K562 (cell line): Measurements from ENCODE around the gene STING1. TPM values are rescaled to one million over a fixed set of nuclear protein-coding genes. Genes with fewer than 3 reads are reported as not detected.

ENCODE experiments used
- ADNP ChIP-seq: fragments of 200-800 bp; sonication (Bioruptor generic); IDR thresholded peaks from 2 replicates; pipeline ENCODE4 v1.6.1; 2016; ENCODE audit warnings: missing genetic modification characterization, missing compliant biosample characterization
- BMI1 ChIP-seq: fragments of 150-350 bp; IDR thresholded peaks from 2 replicates; pipeline ENCODE4 v1.6.1; 2014; ENCODE audit warnings: low read length
- COPS2 ChIP-seq: fragments of 450-650 bp; conservative IDR thresholded peaks from 2 replicates; pipeline ENCODE4 v1.6.1; 2016; ENCODE audit warnings: mild to moderate bottlenecking, moderate library complexity
- JUNB ChIP-seq: fragments of 450-650 bp; formaldehyde crosslinking; conservative IDR thresholded peaks from 2 replicates; pipeline ENCODE4 v1.4.0; 2020; ENCODE audit warnings: mild to moderate bottlenecking
- JUND ChIP-seq, 2 experiments: IDR thresholded peaks; 2 replicates in 1 of 2; 3 replicates in 1 of 2; pipeline ENCODE4 v1.6.1; 2011; ENCODE audit warnings: borderline replicate concordance in 2 of 2, low read depth in 2 of 2, low read length in 2 of 2, improper control_type of control experiment in 1 of 2, missing biosample characterization in 1 of 2, missing genetic modification characterization in 1 of 2, missing genetic modification reagents in 1 of 2
- MEF2A ChIP-seq: IDR thresholded peaks from 2 replicates; pipeline ENCODE4 v1.6.1; 2011; ENCODE audit warnings: low read depth, mild to moderate bottlenecking, low read length, moderate library complexity; ENCODE audit not compliant: control insufficient read depth
- NFE2 ChIP-seq: IDR thresholded peaks from 2 replicates; pipeline ENCODE4 v1.6.1; 2014; ENCODE audit warnings: antibody characterized with exemption, low read depth
- NKRF ChIP-seq: fragments of 450-650 bp; IDR thresholded peaks from 2 replicates; pipeline ENCODE4 v1.6.1; 2016; ENCODE audit warnings: borderline replicate concordance
- PBX2 ChIP-seq, 2 experiments: IDR thresholded peaks in 1 of 2; conservative IDR thresholded peaks in 1 of 2; 2 replicates each; pipeline ENCODE4 v1.6.1; 2016; ENCODE audit warnings: low read depth in 2 of 2, mild to moderate bottlenecking in 1 of 2, missing compliant biosample characterization in 1 of 2, missing genetic modification characterization in 1 of 2, moderate library complexity in 1 of 2
- PHF20 ChIP-seq: fragments of 450-650 bp; IDR thresholded peaks from 2 replicates; pipeline ENCODE4 v1.6.1; 2018; ENCODE audit not compliant: partially characterized antibody
- TSHZ1 ChIP-seq: fragments of 250-450 bp; sonication (Bioruptor Pico); IDR thresholded peaks from 2 replicates; pipeline ENCODE4 v1.4.0; 2020; ENCODE audit warnings: mild to moderate bottlenecking, moderate library complexity
- ZBTB12 ChIP-seq: fragments of 250-450 bp; sonication (Bioruptor Pico); IDR thresholded peaks from 2 replicates; pipeline ENCODE4 v1.4.0; 2020
- ZBTB17 ChIP-seq: fragments of 450-650 bp; formaldehyde crosslinking; IDR thresholded peaks from 2 replicates; pipeline ENCODE4 v1.4.0; 2020; ENCODE audit warnings: mild to moderate bottlenecking
- ZFP30 ChIP-seq: fragments of 250-450 bp; sonication (Bioruptor Pico); IDR thresholded peaks from 2 replicates; pipeline ENCODE4 v1.8.0; 2022; ENCODE audit warnings: moderate library complexity, mild to moderate bottlenecking, inconsistent platforms, borderline replicate concordance
- ZFP36 ChIP-seq: fragments of 150-350 bp; IDR thresholded peaks from 2 replicates; pipeline ENCODE4 v1.6.1; 2018; ENCODE audit warnings: low read length, low read depth; ENCODE audit not compliant: partially characterized antibody
- ZNF507 ChIP-seq: conservative IDR thresholded peaks from 2 replicates; pipeline ENCODE4 v1.6.1; 2017; ENCODE audit warnings: missing genetic modification characterization, missing compliant biosample characterization
- ZNF780A ChIP-seq: fragments of 250-450 bp; sonication (Bioruptor Pico); IDR thresholded peaks from 2 replicates; pipeline ENCODE4 v1.5.0; 2021; ENCODE audit warnings: mild to moderate bottlenecking
- polyA plus RNA-seq, 8 experiments: library from polyadenylated mRNA; depleted of rRNA in 4 of 8; stranded (reverse) in 5 of 8; unstranded in 3 of 8; fragments of >200 nt; fragmentation: Nextera tagmentation in 2 of 8; fragmentation: Illumina TruSeq in 1 of 8; extraction: Ambion mirVana in 2 of 8; extraction: Trizol in 1 of 8; gene quantifications; 2 replicates each; pipeline versions ENCODE4 v1.2.1 to v1.2.3, GENCODE V29; 2011 to 2014; ENCODE audit warnings: inconsistent platforms in 1 of 8, missing spikeins in 1 of 8
- total RNA-seq, 7 experiments: library from RNA; depleted of rRNA in 6 of 7; stranded (reverse); fragments of >200 nt in 6 of 7; fragmentation: Illumina TruSeq in 2 of 7; extraction: Trizol in 2 of 7; gene quantifications; 2 replicates each; pipeline versions ENCODE4 v1.2.1 to v1.2.3, GENCODE V29; 2011 to 2021; ENCODE audit warnings: low replicate concordance in 1 of 7

The STING1 gene
- total and polyA plus RNA-seq, 9 of the 15 experiments (the other 6 are each of a cell fraction or from before 2014, with no cell fraction given), result 20.8 to 69.1 (median 44.7) TPM

GRCh38 chr5:139453683-139454567 is 28.6 kb downstream of the STING1 start (continued):
- TF ChIP-seq PBX2 (CRISPR knock-in tag; IDR thresholded peaks at IDR 0.05; ENCODE audit: low read depth), result no peak
- TF ChIP-seq PBX2 (tag; conservative IDR thresholded peaks at IDR 0.05; ENCODE audit: low read depth), result no peak
- TF ChIP-seq ZNF507 (tag), result no peak
- no peak for TF ChIP-seq NKRF
- no peak for TF ChIP-seq COPS2
- no peak for TF ChIP-seq MEF2A
- no peak for TF ChIP-seq ZFP36
- TF ChIP-seq PHF20, result peak; percentile 64
- no peak for TF ChIP-seq NFE2
- no peak for TF ChIP-seq BMI1
- no peak for TF ChIP-seq ZFP30
- TF ChIP-seq JUND (IDR thresholded peaks at IDR 0.05; ENCODE audit: borderline replicate concordance, low read depth, low read length), result no peak
- TF ChIP-seq JUND (tag; IDR thresholded peaks at IDR 0.05; ENCODE audit: borderline replicate concordance, low read depth, low read length), result no peak
- peak; percentile 22; the same call in 1 of the 2 replicates for TF ChIP-seq ADNP (tag)
- TF ChIP-seq TSHZ1 (CRISPR knock-in tag), result no peak
- no peak for TF ChIP-seq ZBTB17 (CRISPR knock-in tag)
- TF ChIP-seq ZNF780A (CRISPR knock-in tag), result no peak
- TF ChIP-seq JUNB, result no peak
- TF ChIP-seq ZBTB12 (CRISPR knock-in tag), result no peak
